ENCODE results near the gene PPIL3. TPM values are rescaled to one million over a fixed set of nuclear protein-coding genes. Genes with fewer than 3 reads are reported as not detected.

Gene PPIL3
- polyA plus RNA-seq, 1 donor (not counting 4 experiments of a cell fraction or from before 2014, with no cell fraction given), result 84.0 TPM

GRCh38 chr2:200877443-200877842, 11.4 kb downstream of the PPIL3 start:
- H3K4me2 ChIP-seq (ENCODE audit: control insufficient read depth, extremely low read depth, insufficient read depth, low read depth, low read length), result no peak overlapping the region
- H3K27ac ChIP-seq (ENCODE audit: control insufficient read depth, insufficient read depth, low read length), result no peak overlapping the region
- no peaks in the 10 kb centered on the region for H3K9me3 ChIP-seq (ENCODE audit: control insufficient read depth, low read depth, low read length)
- no peaks in the 10 kb centered on the region for H3K4me1 ChIP-seq (ENCODE audit: control insufficient read depth, extremely low read depth, insufficient read depth, low read length)
- H3K9ac ChIP-seq (ENCODE audit: control insufficient read depth, extremely low read depth, insufficient read depth, low read length), result no peak overlapping the region
- no peaks in the 10 kb centered on the region for H3K79me2 ChIP-seq (ENCODE audit: control insufficient read depth, insufficient read depth, low read length)
- peaks cover 9 to 27% of the 10 kb centered on the region in 2 experiments for H3K36me3 ChIP-seq (ENCODE audit: control insufficient read depth in 2 of 2, extremely low read depth in 1 of 2, insufficient read depth in 2 of 2, low read length in 2 of 2)
- no peak overlapping the region for H2AFZ ChIP-seq (ENCODE audit: control insufficient read depth, low read length)
- dilution Hi-C loops (cut with MboI; ENCODE audit: extremely low pct_ligation_motif_present, low sequenced_read_pairs), result no loop called here
- TF ChIP-seq CTCF (optimal IDR thresholded peaks at IDR 0.05 in 1 of 3, IDR thresholded peaks at IDR 0.05 in 1 of 3, conservative IDR thresholded peaks at IDR 0.05 in 1 of 3; ENCODE audit: extremely low read depth in 1 of 3, insufficient read depth in 2 of 3, low read length in 3 of 3) (no peak), EZH2 (IDR thresholded peaks at IDR 0.05; ENCODE audit: low read length) (no peak)
- no peaks in the 10 kb centered on the region for H3K9me1 ChIP-seq (ENCODE audit: control insufficient read depth, extremely low read depth, insufficient read depth, low read length)
- H3K27me3 ChIP-seq (ENCODE audit: control insufficient read depth, extremely low read depth, insufficient read depth, low read length), result no peaks in the 10 kb centered on the region
- no peaks in the 10 kb centered on the region for H4K20me1 ChIP-seq (ENCODE audit: control insufficient read depth, extremely low read depth, insufficient read depth, low read length)
- H3K4me3 ChIP-seq (ENCODE audit: control insufficient read depth in 2 of 3, extremely low read depth in 1 of 3, insufficient read depth in 2 of 3, low read depth in 1 of 3, low read length in 3 of 3), result no peak overlapping the region
- FAIRE-seq (no peak), DNase-seq (ENCODE audit: low read depth, low spot score) (no peak)

- Histone ChIP-seq H3K4me2 (ENCODE audit: control insufficient read depth, extremely low read depth, insufficient read depth, low read depth, low read length) (no peak overlapping the region), H3K27ac (ENCODE audit: control insufficient read depth, insufficient read depth, low read length) (no peak overlapping the region), H3K36me3 (ENCODE audit: control insufficient read depth in 2 of 2, extremely low read depth in 1 of 2, insufficient read depth in 2 of 2, low read length in 2 of 2) (peaks cover 4 to 11% of the 10 kb centered on the region in 2 experiments), H3K27me3 (ENCODE audit: control insufficient read depth, extremely low read depth, insufficient read depth, low read length) (no peaks in the 10 kb centered on the region), H4K20me1 (ENCODE audit: control insufficient read depth, extremely low read depth, insufficient read depth, low read length) (no peaks in the 10 kb centered on the region), H3K9me3 (ENCODE audit: control insufficient read depth, low read depth, low read length) (no peaks in the 10 kb centered on the region), H3K4me3 (ENCODE audit: control insufficient read depth in 2 of 3, extremely low read depth in 1 of 3, insufficient read depth in 2 of 3, low read depth in 1 of 3, low read length in 3 of 3) (no peak overlapping the region), H2AFZ (ENCODE audit: control insufficient read depth, low read length) (no peak overlapping the region), H3K4me1 (ENCODE audit: control insufficient read depth, extremely low read depth, insufficient read depth, low read length) (no peaks in the 10 kb centered on the region), H3K79me2 (ENCODE audit: control insufficient read depth, insufficient read depth, low read length) (no peaks in the 10 kb centered on the region), H3K9ac (ENCODE audit: control insufficient read depth, extremely low read depth, insufficient read depth, low read length) (no peak overlapping the region), H3K9me1 (ENCODE audit: control insufficient read depth, extremely low read depth, insufficient read depth, low read length) (no peaks in the 10 kb centered on the region)
- no peak for FAIRE-seq
- TF ChIP-seq CTCF (optimal IDR thresholded peaks at IDR 0.05 in 1 of 3, IDR thresholded peaks at IDR 0.05 in 1 of 3, conservative IDR thresholded peaks at IDR 0.05 in 1 of 3; ENCODE audit: extremely low read depth in 1 of 3, insufficient read depth in 2 of 3, low read length in 3 of 3) (no peak), EZH2 (IDR thresholded peaks at IDR 0.05; ENCODE audit: low read length) (no peak)
- dilution Hi-C loops (cut with MboI; ENCODE audit: extremely low pct_ligation_motif_present, low sequenced_read_pairs), result no loop called here
- no peak for DNase-seq (ENCODE audit: low read depth, low spot score)
These were observed 15.3 kb downstream of the PPIL3 start for GRCh38 chr2:200873560-200873959.
